Activated CD4-positive, alpha-beta T cell treated with anti-CD3 and anti-CD28 coated beads for 1 hour (primary cell): Measurements from ENCODE around the gene BAIAP2.

Source experiments
- DNase-seq: peaks from one replicate; pipeline ENCODE4 v3.0.0-alpha.2; 2020

BAIAP2 gene

DNA sequence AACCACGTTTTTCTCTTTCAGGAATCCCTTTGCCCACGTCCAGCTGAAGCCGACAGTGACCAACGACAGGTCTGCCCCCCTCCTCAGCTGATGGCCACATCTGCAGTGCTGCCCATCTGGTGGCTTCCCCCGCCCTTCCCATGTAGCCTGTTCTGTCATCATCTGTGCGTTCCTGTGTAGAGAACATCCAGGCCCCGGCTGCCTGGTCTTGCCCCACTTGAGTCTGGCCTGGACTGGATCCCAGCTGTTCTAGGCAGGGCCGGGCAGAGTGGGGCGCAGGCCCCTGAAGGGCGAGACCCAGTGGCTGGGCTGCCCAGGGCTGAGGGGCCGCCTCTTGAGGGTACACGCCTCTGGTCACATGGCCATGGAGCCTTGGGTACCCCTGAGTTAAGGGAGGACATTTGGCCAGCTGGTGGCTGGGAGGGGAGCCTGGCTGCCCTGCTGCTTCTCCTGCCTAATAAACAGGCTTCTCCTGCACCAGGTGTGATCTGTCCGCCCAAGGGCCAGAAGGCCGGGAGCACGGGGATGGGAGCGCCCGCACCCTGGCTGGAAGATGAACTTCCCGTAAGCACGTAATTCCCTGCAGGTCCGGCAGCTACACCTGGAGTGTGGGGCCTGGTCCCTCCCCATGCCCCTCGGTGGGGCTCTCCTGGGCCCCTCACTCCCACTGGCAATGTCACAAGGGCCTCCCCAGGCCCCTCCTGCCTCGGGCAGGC is 81.0 kb downstream of the BAIAP2 start:
- DNase-seq: no peak

DNA sequence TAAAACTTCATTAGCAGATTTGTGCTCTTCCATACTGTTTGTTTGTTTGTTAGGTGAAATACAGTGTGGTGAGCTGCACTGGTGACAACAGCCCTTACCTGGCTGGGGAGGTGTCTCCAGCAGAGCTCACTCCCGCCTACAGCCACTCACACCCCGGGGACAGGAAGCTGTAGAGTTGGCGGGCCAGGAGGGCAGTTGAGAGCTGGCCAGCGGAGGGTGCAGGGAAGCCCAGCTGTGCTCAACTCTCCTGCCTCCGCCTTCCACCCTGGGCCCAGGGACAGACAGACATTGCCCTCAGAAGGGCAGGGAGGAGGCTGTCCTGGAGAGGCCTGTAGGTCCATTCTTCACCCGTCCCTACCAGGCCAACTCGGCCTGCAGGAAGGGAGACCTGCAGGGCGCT is 81.8 kb downstream of the BAIAP2 start:
- no peak for DNase-seq

GRCh38 chr17:81117672-81118198 is 82.8 kb downstream of the BAIAP2 start:
- DNase-seq: no peak

DNA sequence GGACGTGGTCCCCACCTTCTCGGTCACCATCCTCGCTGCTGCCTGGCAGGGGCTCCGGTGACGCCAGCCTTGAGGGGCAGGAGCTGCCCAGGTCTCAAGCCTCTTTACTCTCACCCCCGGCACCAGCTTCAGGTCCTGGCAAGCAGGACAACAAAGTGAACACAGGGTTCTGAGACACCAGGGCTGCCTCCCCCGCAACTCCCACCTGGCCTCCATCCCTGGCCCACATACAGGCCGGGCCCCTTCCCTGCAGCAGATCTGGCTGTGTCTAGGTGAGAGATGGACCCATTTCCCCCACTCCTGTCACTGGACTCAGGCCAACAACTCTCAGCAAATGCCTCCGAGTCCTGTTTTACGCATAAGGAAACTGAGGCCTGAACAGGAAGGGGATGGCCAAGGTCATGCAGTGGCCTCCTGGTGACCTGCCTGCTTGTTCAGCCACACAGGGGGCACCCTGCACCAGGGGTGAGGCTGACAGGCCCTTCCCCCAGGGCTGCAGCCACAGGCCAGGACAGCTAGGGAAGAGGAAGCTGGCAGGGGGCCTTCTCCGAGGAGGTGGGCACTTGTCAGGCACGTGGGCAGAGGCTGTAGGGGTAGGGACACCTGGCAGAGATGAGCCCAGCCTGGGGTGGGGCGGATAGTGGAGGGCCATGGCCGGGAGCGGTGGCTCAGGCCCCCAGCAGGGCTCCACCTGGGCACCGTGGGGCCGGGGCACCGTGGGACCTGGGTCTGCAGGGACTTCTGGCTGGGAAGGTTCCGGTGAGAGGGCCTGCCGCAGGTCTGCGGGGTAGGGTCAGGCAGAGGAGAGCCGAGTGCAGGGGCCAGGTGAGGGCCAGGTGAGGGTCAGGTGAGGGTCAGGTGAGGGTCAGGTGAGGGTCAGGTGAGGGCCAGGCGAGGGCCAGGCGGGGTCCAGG is 83.6 kb downstream of the BAIAP2 start:
- DNase-seq: no peak

GRCh38 chr17:81119223-81120148 is 84.5 kb downstream of the BAIAP2 start:
- peak; percentile 74 for DNase-seq

DNA sequence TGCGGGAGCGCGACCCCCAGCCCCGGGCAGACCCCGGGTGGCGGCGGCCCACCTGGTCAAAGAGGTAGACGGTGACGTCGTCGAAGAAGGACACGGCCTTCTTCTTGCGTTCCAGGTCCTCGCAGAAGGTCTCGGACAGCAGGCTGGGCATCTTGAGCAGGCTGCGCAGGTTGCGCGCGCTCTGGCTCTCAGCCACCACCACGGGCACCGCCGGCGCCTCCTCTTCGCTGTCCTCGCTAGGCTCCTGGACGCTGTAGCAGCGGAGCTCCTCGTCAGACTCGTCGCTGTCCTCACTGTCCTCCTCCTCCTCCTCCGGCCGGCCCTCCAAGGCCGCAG is 85.2 kb downstream of the BAIAP2 start:
- DNase-seq: no peak

DNA sequence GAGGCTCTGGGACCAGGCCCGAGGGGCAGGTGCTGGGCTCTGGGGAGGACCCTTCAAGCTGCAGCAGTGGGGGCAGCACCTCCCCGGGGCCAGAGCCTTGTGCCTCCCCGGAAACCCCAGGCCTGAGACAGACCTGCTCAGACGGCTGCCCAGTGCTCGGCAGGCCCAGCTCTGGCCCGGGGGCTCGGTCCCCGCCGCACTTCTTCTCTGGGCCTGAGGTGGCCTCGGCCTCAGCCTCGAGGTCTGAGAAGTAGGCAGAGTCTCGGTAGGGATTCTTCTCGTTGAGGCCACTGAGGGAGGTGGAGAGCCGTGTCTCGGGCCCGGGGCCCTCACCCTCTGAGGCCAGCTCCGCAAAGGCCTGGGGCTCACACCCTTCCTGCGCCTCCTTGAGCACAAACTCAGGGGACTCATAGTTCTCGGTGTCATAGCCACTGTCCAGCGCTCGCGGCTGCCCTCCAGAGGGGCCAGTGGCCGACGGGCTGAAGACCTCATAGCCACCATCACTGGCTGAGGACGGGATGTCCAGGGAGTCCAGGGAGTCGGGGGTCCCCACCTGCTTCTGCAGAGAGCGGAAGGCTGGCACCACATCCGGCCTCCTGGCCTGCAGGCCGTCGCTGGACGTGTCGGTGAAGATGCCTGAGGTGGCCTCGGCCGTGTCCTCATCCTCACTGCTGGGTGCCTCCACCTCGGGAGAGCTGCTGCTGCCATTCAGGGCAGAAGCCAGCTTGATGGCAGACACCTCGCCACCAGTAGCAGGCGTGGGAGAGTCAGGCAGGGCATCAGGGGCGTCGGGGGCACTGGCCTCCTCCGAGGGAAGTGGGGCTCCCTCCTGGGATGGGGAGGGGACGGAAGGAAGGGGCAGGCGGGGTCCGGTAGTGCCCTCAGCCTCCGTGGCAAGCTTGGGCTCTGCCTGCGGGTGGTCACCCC is 86.0 kb downstream of the BAIAP2 start:
- no peak for DNase-seq

DNA sequence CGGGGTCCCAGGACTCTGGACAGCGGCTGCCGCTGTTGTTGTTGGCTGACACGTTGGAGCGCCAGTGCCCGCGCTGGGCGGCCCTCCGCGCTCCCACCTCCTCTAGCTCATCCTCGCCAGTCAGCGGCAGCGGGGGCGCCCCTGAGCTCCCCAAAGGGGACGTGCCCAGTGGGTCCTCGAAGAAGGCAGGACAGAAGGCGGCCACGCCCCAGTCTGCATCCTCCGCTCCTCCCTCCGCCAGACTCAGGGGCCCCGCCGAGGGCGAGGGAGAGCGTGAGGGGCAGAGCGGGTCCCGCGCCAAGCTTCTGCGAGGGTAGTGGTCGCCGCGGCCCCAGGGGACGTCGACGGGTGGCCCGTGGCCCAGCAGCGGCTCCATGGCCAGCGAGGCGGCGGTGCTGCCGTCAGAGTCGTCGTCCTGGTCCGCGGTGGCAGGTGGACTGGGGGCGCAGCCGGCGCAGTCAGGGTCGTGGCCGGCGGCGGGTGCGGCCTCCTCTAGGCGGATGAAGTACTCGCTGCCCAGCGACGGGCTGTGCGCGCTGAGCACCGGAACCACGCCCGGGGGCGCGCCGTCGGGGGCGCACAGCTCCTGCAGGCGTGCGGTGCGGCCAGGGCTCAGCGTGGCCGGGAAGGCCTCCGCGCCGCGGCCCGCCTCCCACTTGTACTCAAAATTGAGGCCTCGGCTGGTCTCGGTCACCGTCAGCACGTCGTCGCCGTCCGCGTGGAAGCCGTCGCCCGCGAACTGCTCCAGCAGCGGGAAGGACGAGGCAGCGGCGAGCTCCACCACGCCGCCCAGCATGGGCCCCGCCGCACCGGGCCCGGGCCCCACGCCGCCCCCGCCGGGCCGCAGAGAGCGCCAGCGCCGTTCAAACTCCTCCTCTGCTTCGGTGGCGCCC is 87.1 kb downstream of the BAIAP2 start:
- no peak for DNase-seq

DNA sequence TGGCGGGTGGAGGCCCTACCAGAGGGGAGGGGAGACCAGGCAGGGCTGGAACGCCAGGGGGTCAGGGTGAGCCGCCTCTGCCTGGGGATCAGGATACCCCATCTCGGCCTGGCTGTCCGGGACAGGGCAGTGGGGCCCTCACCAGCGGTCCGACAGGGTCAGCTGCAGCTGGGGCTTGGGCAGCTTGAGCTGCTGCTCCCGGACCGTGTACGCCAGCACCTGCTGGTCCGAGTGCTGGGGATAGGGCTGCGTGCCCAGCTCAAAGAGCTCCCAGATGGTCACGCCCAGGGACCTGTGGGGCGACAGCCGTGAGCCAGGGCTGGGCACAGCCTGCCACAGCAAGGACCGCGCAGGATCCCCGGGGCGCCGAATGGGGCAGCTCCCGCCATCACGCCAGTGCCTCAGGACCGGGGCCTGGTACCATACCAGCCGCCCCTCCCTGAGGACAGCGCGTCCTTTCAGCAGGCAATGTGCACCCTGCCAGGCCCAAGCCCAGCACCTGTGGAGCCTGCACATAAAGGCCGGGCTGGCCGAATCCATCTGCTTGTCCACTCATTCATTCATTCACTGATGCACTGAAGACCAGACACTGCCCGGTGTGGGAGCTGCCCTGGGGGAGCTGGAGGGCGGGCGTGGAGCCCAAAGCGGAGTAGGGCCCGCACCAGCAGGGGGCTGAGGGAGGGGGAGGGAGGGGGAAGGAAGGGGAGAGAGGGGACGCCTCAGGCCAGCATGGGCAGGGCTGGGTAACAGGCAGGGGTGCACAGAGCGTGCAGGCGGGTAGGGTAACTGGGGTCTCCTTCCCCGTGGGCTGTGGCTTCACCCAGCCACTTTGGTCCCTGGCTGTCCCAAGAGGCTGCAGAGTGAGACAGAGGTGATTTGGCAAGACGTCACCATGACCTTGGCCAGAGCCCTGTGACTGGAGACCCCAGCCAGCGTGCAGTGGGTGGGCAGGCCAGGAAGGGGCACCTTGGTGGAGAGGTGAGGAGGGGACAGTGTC is 88.4 kb downstream of the BAIAP2 start:
- DNase-seq: no peak

- no peak for DNase-seq
These were observed 89.4 kb downstream of the BAIAP2 start for GRCh38 chr17:81124377-81124776.

GRCh38 chr17:81125573-81126081 is 90.7 kb downstream of the BAIAP2 start:
- no peak for DNase-seq

GRCh38 chr17:81126281-81127132 is 91.6 kb downstream of the BAIAP2 start:
- DNase-seq: no peak

GRCh38 chr17:81127133-81127455 is 92.1 kb downstream of the BAIAP2 start:
- DNase-seq: no peak

GRCh38 chr17:81127526-81128177 is 92.7 kb downstream of the BAIAP2 start:
- DNase-seq: no peak

DNA sequence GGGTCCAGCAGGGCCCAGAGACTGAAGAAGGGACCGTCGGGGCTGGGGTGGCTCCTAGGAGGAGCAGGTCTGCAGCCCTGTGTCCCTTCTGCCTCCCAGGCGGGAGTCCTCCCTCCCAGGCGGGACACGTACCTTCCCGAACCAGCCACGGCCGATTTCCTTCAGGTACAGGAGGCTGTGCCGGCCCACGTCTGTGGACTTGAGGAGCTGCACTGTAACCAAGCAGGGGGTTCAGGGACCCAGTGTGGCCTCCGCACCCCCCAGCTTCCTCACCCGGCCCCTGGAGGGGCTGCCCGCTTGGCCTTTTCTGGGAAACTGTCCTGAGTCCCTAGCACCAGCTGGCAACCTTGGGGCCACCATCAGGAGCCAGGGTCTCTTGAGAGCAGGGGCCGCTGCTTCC is 93.4 kb downstream of the BAIAP2 start:
- no peak for DNase-seq

GRCh38 chr17:81128774-81129173 is 93.8 kb downstream of the BAIAP2 start:
- no peak for DNase-seq

DNA sequence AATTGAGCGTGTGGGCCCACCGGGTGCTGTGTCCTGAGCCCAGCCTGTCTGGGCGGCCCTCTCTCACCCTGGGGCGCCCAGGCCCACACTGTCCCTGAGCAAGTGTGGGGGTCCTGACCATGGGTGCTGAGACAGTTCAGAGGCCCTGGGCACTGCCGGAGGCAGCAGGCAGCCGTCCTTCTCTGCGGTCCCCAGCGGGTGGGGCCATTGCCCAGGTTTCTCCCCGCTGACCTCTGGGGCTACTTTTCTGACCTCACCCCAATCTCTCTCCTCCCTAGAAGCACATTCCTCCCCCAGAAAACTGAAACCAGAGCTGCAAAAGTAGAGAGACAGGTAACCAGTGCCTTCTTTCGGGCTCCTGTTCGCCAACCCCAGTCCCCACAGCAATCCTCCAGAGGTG is 94.3 kb downstream of the BAIAP2 start:
- no peak for DNase-seq
